GM23338 (cell line): ENCODE results near the gene SNCB. TPM values are rescaled to one million over a fixed set of nuclear protein-coding genes. Genes with fewer than 3 reads are reported as not detected.

Experiments used
- ATAC-seq: fragments of 200-7000 bp; cut with Tn5 transposase; 3 replicates; pipeline ENCODE4 v1.9.1; 2020
- DNase-seq: peaks from one replicate; pipeline ENCODE4 v3.0.0-alpha.2; 2015; ENCODE audit warnings: low spot score
- H2AFZ ChIP-seq: fragments of 200-600 bp; sonication (generic); 2 replicates; pipeline ENCODE4 v1.8.0; 2016; ENCODE audit warnings: antibody characterized with exemption, mild to moderate bottlenecking, moderate library complexity
- H3F3A ChIP-seq: fragments of 200-600 bp; sonication (generic); replicated peaks from 2 replicates; pipeline ENCODE4 v1.8.0; 2017; ENCODE audit warnings: antibody characterized with exemption, mixed run types, low read depth
- H3K27ac ChIP-seq: fragments of 200-600 bp; sonication (generic); 2 replicates; pipeline ENCODE4 v1.6.1; 2016; ENCODE audit warnings: low read depth
- H3K27me3 ChIP-seq: fragments of 200-600 bp; sonication (generic); 2 replicates; pipeline ENCODE4 v1.8.0; 2016; ENCODE audit warnings: mild to moderate bottlenecking, mixed run types, moderate library complexity; ENCODE audit not compliant: insufficient read depth
- H3K36me3 ChIP-seq: fragments of 200-600 bp; sonication (generic); 2 replicates; pipeline ENCODE4 v1.8.0; 2016; ENCODE audit warnings: mild to moderate bottlenecking; ENCODE audit not compliant: insufficient read depth
- H3K4me1 ChIP-seq: fragments of 200-600 bp; sonication (generic); 2 replicates; pipeline ENCODE4 v1.8.0; 2016; ENCODE audit warnings: mild to moderate bottlenecking, moderate library complexity; ENCODE audit not compliant: insufficient read depth
- H3K4me2 ChIP-seq: fragments of 200-600 bp; sonication (generic); 2 replicates; pipeline ENCODE4 v1.7.1; 2017; ENCODE audit warnings: mixed run types
- H3K4me3 ChIP-seq: fragments of 200-600 bp; sonication (generic); 2 replicates; pipeline ENCODE4 v1.6.1; 2016; ENCODE audit warnings: mixed run types
- H3K79me2 ChIP-seq: fragments of 200-600 bp; sonication (generic); replicated peaks from 2 replicates; pipeline ENCODE4 v1.8.0; 2017; ENCODE audit warnings: mild to moderate bottlenecking; ENCODE audit not compliant: insufficient read depth
- H3K9me2 ChIP-seq: fragments of 200-600 bp; sonication (generic); 2 replicates; pipeline ENCODE4 v1.8.0; 2017; ENCODE audit not compliant: insufficient read depth
- H4K20me1 ChIP-seq: fragments of 200-600 bp; sonication (generic); replicated peaks from 2 replicates; pipeline ENCODE4 v1.8.0; 2017; ENCODE audit warnings: mild to moderate bottlenecking; ENCODE audit not compliant: insufficient read depth
- H3K27ac Mint-ChIP-seq: 2 replicates; pipeline ENCODE4 v1.8.0; 2020; ENCODE audit warnings: inconsistent platforms, mild to moderate bottlenecking, moderate library complexity, mixed read lengths
- H3K27me3 Mint-ChIP-seq: 3 replicates; pipeline ENCODE4 v1.8.0; 2022; ENCODE audit warnings: low read depth, mild to moderate bottlenecking, moderate library complexity, mixed read lengths, inconsistent platforms; ENCODE audit not compliant: insufficient read depth, poor library complexity
- H3K36me3 Mint-ChIP-seq: 3 replicates; pipeline ENCODE4 v1.8.0; 2021; ENCODE audit warnings: low read depth, mild to moderate bottlenecking, inconsistent platforms, moderate library complexity, mixed read lengths
- H3K4me1 Mint-ChIP-seq: 3 replicates; pipeline ENCODE4 v1.8.0; 2020; ENCODE audit warnings: mild to moderate bottlenecking, inconsistent platforms, mixed read lengths
- H3K4me3 Mint-ChIP-seq: 3 replicates; pipeline ENCODE4 v1.8.0; 2021; ENCODE audit warnings: moderate library complexity, mild to moderate bottlenecking, inconsistent platforms, mixed read lengths
- H3K9me3 Mint-ChIP-seq: 3 replicates; pipeline ENCODE4 v1.8.0; 2020; ENCODE audit warnings: moderate library complexity, mild to moderate bottlenecking, inconsistent platforms, mixed read lengths
- CREB1 ChIP-seq: fragments of 250-450 bp; sonication (Bioruptor Pico); IDR thresholded peaks from 2 replicates; pipeline ENCODE4 v1.5.0; 2020; ENCODE audit warnings: low read depth, mild to moderate bottlenecking, moderate library complexity
- CTCF ChIP-seq, 2 experiments: fragments of 200-600 bp in 1 of 2; sonication (generic) in 1 of 2; conservative IDR thresholded peaks; 2 replicates each; pipeline versions ENCODE4 v1.5.1 to v1.6.1; 2016 to 2017; ENCODE audit warnings: antibody characterized with exemption in 2 of 2, low read depth in 2 of 2, mild to moderate bottlenecking in 2 of 2, moderate library complexity in 1 of 2
- ETS1 ChIP-seq: IDR thresholded peaks from 2 replicates; pipeline ENCODE4 v1.6.1; 2016; ENCODE audit warnings: antibody characterized with exemption
- POLR2AphosphoS5 ChIP-seq: IDR thresholded peaks from 2 replicates; pipeline ENCODE4 v1.6.1; 2016; ENCODE audit warnings: antibody characterized with exemption, low read depth
- ZNF114 ChIP-seq: fragments of 250-450 bp; sonication (Bioruptor Pico); IDR thresholded peaks from 2 replicates; pipeline ENCODE4 v1.5.0; 2020; ENCODE audit warnings: mild to moderate bottlenecking, moderate library complexity
- ZNF462 ChIP-seq: fragments of 250-450 bp; sonication (Bioruptor Pico); IDR thresholded peaks from 2 replicates; pipeline ENCODE4 v1.5.0; 2020; ENCODE audit warnings: mild to moderate bottlenecking, moderate library complexity
- polyA plus RNA-seq: library from polyadenylated mRNA; unstranded; fragments of >200 nt; fragmentation: Nextera tagmentation; extraction: Ambion mirVana; gene quantifications from 2 replicates; pipeline ENCODE4 v1.2.1, GENCODE V29; 2016
- total RNA-seq: library from RNA; depleted of rRNA; stranded (reverse); fragments of >200 nt; shearing (Covaris generic); gene quantifications from 2 replicates; pipeline ENCODE4 v1.2.3, GENCODE V29; 2014

SNCB gene
- total and polyA plus RNA-seq, 2 experiments from 2014 or later = 3.6 to 13.5 TPM

GRCh38 chr5:176647843-176648473, 17.6 kb upstream of the SNCB start (continued):
- TF ChIP-seq CTCF (conservative IDR thresholded peaks at IDR 0.05; ENCODE audit: low read depth in 2 of 2) (no peak), ETS1 (no peak), ZNF114 (CRISPR knock-in tag) (no peak)

- Mint-ChIP-seq H3K27ac (peak within 1 kb of the TSS; percentile 93), H3K9me3 (no peaks in the 10 kb centered on the region; the same call in 2 of the 3 replicates), H3K27me3 (peaks cover 7% of the 10 kb centered on the region), H3K36me3 (no peaks in the 10 kb centered on the region; the same call in 2 of the 3 replicates), H3K4me1 (peaks cover 53% of the 10 kb centered on the region), H3K4me3 (peak within 1 kb of the TSS; percentile 91)
- H3K27me3 ChIP-seq = no peaks in the 10 kb centered on the region
- H2AFZ ChIP-seq = peak within 1 kb of the TSS; percentile 93
- H3K4me2 ChIP-seq = peak within 1 kb of the TSS; percentile 94
- H3K4me3 ChIP-seq = peak within 1 kb of the TSS; percentile 89
- no peaks in the 10 kb centered on the region for H3K36me3 ChIP-seq
- peak in 1 of 2 experiments; percentile 50; a peak in 2 of 4 replicates for TF ChIP-seq CTCF (conservative IDR thresholded peaks at IDR 0.05; ENCODE audit: low read depth in 2 of 2)
- peak; percentile 68 for TF ChIP-seq CREB1 (CRISPR knock-in tag)
- TF ChIP-seq ZNF462 (CRISPR knock-in tag) = no peak
- peak; percentile 95 for TF ChIP-seq POLR2AphosphoS5
- no peak for TF ChIP-seq ETS1
- H3K79me2 ChIP-seq = peaks cover 35% of the 10 kb centered on the region
- DNase-seq (peak; percentile 100), ATAC-seq (peak; percentile 87)
- no peaks in the 10 kb centered on the region; the same call in 1 of the 2 replicates for H3K9me2 ChIP-seq
- peaks cover 15% of the 10 kb centered on the region for H3K4me1 ChIP-seq
- H4K20me1 ChIP-seq = no peaks in the 10 kb centered on the region
- H3K27ac ChIP-seq = peak within 1 kb of the TSS; percentile 28; the same call in 1 of the 2 replicates
- H3F3A ChIP-seq = 0 out of 2 replicates have a peak, but pooled peaks cover 5% of the 10 kb centered on the region
Observed at GRCh38 chr5:176647030-176647842, 16.9 kb upstream of the SNCB start, which contains the start of gene TSPAN17. Gene TSPAN17 (plus strand): TSS chr5:176647484. CDS start chr5:176647616, 132 bp downstream.
